Smooth muscle cell (in vitro differentiated cells): ENCODE results near the gene FHOD3. TPM values are rescaled to one million over a fixed set of nuclear protein-coding genes. Genes with fewer than 3 reads are reported as not detected.

Experiments
- DNase-seq: peaks from one replicate; lab custom pipeline; 2025; ENCODE audit not compliant: unreplicated experiment; lab: John Stamatoyannopoulos, UW
- H2AFZ ChIP-seq: fragments of 200-600 bp; sonication (generic); 2 replicates; pipeline ENCODE4 v1.6.0; 2016; ENCODE audit warnings: antibody characterized with exemption, low read depth, mild to moderate bottlenecking
- H3F3A ChIP-seq: fragments of 200-600 bp; sonication (generic); 2 replicates; pipeline ENCODE4 v1.6.0; 2017; ENCODE audit warnings: antibody characterized with exemption, low read depth
- H3K27ac ChIP-seq: fragments of 200-600 bp; sonication (generic); 2 replicates; pipeline ENCODE4 v1.5.1; 2016; ENCODE audit warnings: low read depth, mild to moderate bottlenecking
- H3K27me3 ChIP-seq: fragments of 200-600 bp; sonication (generic); 2 replicates; pipeline ENCODE4 v1.6.1; 2016; ENCODE audit warnings: low read depth, mild to moderate bottlenecking
- H3K36me3 ChIP-seq: fragments of 200-600 bp; sonication (generic); 2 replicates; pipeline ENCODE4 v1.5.1; 2016; ENCODE audit warnings: low read depth
- H3K4me1 ChIP-seq: fragments of 200-600 bp; sonication (generic); 2 replicates; pipeline ENCODE4 v1.5.1; 2016; ENCODE audit warnings: low read depth
- H3K4me2 ChIP-seq: fragments of 200-600 bp; sonication (generic); 2 replicates; pipeline ENCODE4 v1.6.0; 2016; ENCODE audit warnings: mild to moderate bottlenecking
- H3K4me3 ChIP-seq: fragments of 200-600 bp; sonication (generic); 2 replicates; pipeline ENCODE4 v1.5.1; 2016; ENCODE audit warnings: mild to moderate bottlenecking
- H3K79me2 ChIP-seq: fragments of 200-600 bp; sonication (generic); 2 replicates; pipeline ENCODE4 v1.6.0; 2016; ENCODE audit warnings: low read depth, mild to moderate bottlenecking
- H3K9ac ChIP-seq: fragments of 200-600 bp; sonication (generic); 2 replicates; pipeline ENCODE4 v1.6.0; 2016; ENCODE audit warnings: low read depth
- H3K9me3 ChIP-seq: fragments of 200-600 bp; sonication (generic); replicated peaks from 2 replicates; pipeline ENCODE4 v1.5.1; 2016; ENCODE audit warnings: low read depth
- H4K20me1 ChIP-seq: fragments of 200-600 bp; sonication (generic); 2 replicates; pipeline ENCODE4 v1.6.0; 2016; ENCODE audit warnings: low read depth
- WGBS: methylation state at CpG from one replicate; pipeline ENCODE4 v1.1.7; 2016; ENCODE audit warnings: low lambda C conversion rate; 5-methylcytosine and 5-hydroxymethylcytosine counted together
- polyA plus RNA-seq: library from polyadenylated mRNA; unstranded; fragments of >200 nt; fragmentation: Nextera tagmentation; extraction: Ambion mirVana; gene quantifications from 2 replicates; pipeline ENCODE4 v1.2.1, GENCODE V29; 2016
- total RNA-seq: library from RNA; depleted of rRNA; stranded (reverse); fragments of >200 nt; gene quantifications from 2 replicates; pipeline ENCODE4 v1.2.3, GENCODE V29; 2014
- TF ChIP-seq, protein P1 (sequence below): fragments of 200-600 bp; sonication (generic); IDR thresholded peaks from 2 replicates; pipeline ENCODE4 v1.5.1; 2017; ENCODE audit warnings: borderline replicate concordance, mild to moderate bottlenecking, antibody characterized with exemption; ENCODE audit not compliant: insufficient read depth, poor library complexity, severe bottlenecking

FHOD3 gene
- total and polyA plus RNA-seq, 2 experiments from 2014 or later = 6.3 to 19.4 TPM

GRCh38 chr18:36780748-36781147, 483.2 kb downstream of the FHOD3 start:
- no peak for DNase-seq
- H2AFZ ChIP-seq = no peak overlapping the region
- TF ChIP-seq, protein P1, sequence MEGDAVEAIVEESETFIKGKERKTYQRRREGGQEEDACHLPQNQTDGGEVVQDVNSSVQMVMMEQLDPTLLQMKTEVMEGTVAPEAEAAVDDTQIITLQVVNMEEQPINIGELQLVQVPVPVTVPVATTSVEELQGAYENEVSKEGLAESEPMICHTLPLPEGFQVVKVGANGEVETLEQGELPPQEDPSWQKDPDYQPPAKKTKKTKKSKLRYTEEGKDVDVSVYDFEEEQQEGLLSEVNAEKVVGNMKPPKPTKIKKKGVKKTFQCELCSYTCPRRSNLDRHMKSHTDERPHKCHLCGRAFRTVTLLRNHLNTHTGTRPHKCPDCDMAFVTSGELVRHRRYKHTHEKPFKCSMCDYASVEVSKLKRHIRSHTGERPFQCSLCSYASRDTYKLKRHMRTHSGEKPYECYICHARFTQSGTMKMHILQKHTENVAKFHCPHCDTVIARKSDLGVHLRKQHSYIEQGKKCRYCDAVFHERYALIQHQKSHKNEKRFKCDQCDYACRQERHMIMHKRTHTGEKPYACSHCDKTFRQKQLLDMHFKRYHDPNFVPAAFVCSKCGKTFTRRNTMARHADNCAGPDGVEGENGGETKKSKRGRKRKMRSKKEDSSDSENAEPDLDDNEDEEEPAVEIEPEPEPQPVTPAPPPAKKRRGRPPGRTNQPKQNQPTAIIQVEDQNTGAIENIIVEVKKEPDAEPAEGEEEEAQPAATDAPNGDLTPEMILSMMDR = no peak
- no peaks in the 10 kb centered on the region for H3K9me3 ChIP-seq
- no peaks in the 10 kb centered on the region for H3K79me2 ChIP-seq
- no peaks in the 10 kb centered on the region for H3F3A ChIP-seq
- no peaks in the 10 kb centered on the region for H3K4me1 ChIP-seq
- H3K4me3 ChIP-seq = no peak overlapping the region
- H3K27me3 ChIP-seq = no peaks in the 10 kb centered on the region
- H3K9ac ChIP-seq = no peak overlapping the region
- H3K36me3 ChIP-seq = peaks cover 5% of the 10 kb centered on the region
- 84% methylated on average over 2 of the region's 2 CpGs for WGBS
- no peak overlapping the region for H3K4me2 ChIP-seq
- H4K20me1 ChIP-seq = no peaks in the 10 kb centered on the region
- H3K27ac ChIP-seq = no peak overlapping the region

DNA sequence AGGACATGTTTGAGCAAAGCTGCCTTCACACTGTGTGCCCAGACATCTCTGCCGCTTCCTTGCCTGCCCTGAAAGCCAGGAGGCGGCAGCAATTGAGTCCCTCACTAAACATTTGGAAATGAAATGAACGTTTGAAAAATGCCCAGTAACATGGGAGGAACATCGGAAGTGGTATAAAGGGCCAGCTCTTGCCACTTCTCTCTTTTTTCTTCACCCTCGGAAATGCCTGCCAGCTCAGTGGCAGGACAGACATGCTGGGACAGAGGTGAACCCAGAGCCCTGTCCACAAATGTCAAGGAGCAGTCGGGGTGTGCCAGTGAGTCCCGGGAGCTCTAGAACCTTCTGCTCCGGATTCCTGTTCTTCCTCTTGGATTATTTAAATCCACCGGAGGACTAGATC, 485.2 kb downstream of the FHOD3 start:
- no peak for DNase-seq

GRCh38 chr18:36783792-36784191, 486.3 kb downstream of the FHOD3 start:
- 95% methylated on average over 5 of the region's 5 CpGs for WGBS

More for the DNA sequence above, 485.2 kb downstream of the FHOD3 start:
- no peaks in the 10 kb centered on the region for H4K20me1 ChIP-seq
- no peak overlapping the region for H3K27ac ChIP-seq
- H3K4me3 ChIP-seq = no peak overlapping the region
- no peaks in the 10 kb centered on the region for H3K4me1 ChIP-seq
- H2AFZ ChIP-seq = no peak overlapping the region
- no peaks in the 10 kb centered on the region for H3K79me2 ChIP-seq
- WGBS = 96% methylated on average over 9 of the region's 9 CpGs
- peaks cover 5% of the 10 kb centered on the region for H3K36me3 ChIP-seq
- H3K27me3 ChIP-seq = no peaks in the 10 kb centered on the region
- no peak overlapping the region for H3K4me2 ChIP-seq
- no peaks in the 10 kb centered on the region for H3F3A ChIP-seq
- TF ChIP-seq, protein P1 = no peak
- H3K9me3 ChIP-seq = no peaks in the 10 kb centered on the region
- H3K9ac ChIP-seq = no peak overlapping the region

DNA sequence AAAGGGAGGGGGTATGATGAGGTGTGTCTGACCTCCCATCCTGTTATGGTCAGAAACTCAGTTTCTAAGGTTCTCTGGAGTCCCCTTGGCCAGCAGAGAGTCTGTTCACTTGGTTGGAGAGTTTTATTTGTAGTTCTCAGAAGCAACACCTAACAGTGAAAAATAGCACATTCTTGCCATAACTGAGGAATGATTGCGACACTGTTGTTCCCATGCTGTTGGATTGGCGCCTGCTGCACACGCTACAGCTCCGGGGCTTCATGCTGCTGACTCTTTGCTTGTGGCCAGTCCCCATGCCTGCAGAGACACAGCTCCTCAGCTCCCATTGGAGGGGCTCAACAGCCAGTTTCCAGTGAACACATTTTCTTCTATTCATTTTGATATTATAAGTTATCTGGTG, 489.2 kb downstream of the FHOD3 start:
- Histone ChIP-seq H3K4me2 (no peak overlapping the region), H3F3A (no peaks in the 10 kb centered on the region), H3K36me3 (no peaks in the 10 kb centered on the region), H3K9me3 (no peaks in the 10 kb centered on the region), H4K20me1 (no peaks in the 10 kb centered on the region), H2AFZ (no peak overlapping the region), H3K27ac (no peak overlapping the region), H3K27me3 (no peaks in the 10 kb centered on the region), H3K79me2 (no peaks in the 10 kb centered on the region), H3K4me1 (no peaks in the 10 kb centered on the region), H3K4me3 (no peak overlapping the region), H3K9ac (no peak overlapping the region)
- DNase-seq = no peak
- TF ChIP-seq, protein P1 = no peak
- WGBS = 56% methylated on average over 4 of the region's 4 CpGs

More at GRCh38 chr18:36783792-36784191, 486.3 kb downstream of the FHOD3 start:
- no peaks in the 10 kb centered on the region for H3K9me3 ChIP-seq
- H3K36me3 ChIP-seq = peaks cover 5% of the 10 kb centered on the region
- no peaks in the 10 kb centered on the region for H3K79me2 ChIP-seq
- H4K20me1 ChIP-seq = no peaks in the 10 kb centered on the region
- DNase-seq = no peak
- H3F3A ChIP-seq = no peaks in the 10 kb centered on the region
- H3K27ac ChIP-seq = no peak overlapping the region
- no peak overlapping the region for H3K4me2 ChIP-seq
- H3K9ac ChIP-seq = no peak overlapping the region
- TF ChIP-seq, protein P1 = no peak
- H3K4me3 ChIP-seq = no peak overlapping the region
- H2AFZ ChIP-seq = no peak overlapping the region
- no peaks in the 10 kb centered on the region for H3K27me3 ChIP-seq
- H3K4me1 ChIP-seq = no peaks in the 10 kb centered on the region
